Panc1 (cell line): ENCODE measurements around the gene NF1.

Experiments
- CTCF ChIP-seq: fragments of 450-650 bp; IDR thresholded peaks from 2 replicates; pipeline ENCODE4 v1.5.1; 2017; ENCODE audit warnings: mild to moderate bottlenecking
- POLR2AphosphoS5 ChIP-seq: IDR thresholded peaks from 2 replicates; pipeline ENCODE4 v1.6.1; 2012; ENCODE audit warnings: mild to moderate bottlenecking, low read depth, low read length, moderate library complexity

- TF ChIP-seq POLR2AphosphoS5 (no peak), CTCF (no peak)
Observed at GRCh38 chr17:31061678-31062077, 33.1 kb upstream of the NF1 start.
